Esophagus squamous epithelium (tissue), 5 donors: Measurements from ENCODE around the gene DYNC1I2. TPM values are rescaled to one million over a fixed set of nuclear protein-coding genes. Genes with fewer than 3 reads are reported as not detected.

Source experiments
- DNase-seq: peaks from one replicate; lab custom pipeline; 2025; lab: John Stamatoyannopoulos, UW
- H3K27ac ChIP-seq, 4 donors: fragments of 200-600 bp; sonication (generic); one replicate each; pipeline ENCODE4 v1.5.1; 2016 to 2019; ENCODE audit warnings: mild to moderate bottlenecking in 1 of 4
- H3K27me3 ChIP-seq, 4 donors: fragments of 200-600 bp; sonication (generic); 1 replicate in 3 of 4; 2 replicates in 1 of 4; pipeline versions ENCODE4 v1.5.1 to v1.6.0; 2017 to 2021; ENCODE audit warnings: antibody characterized with exemption in 1 of 4
- H3K36me3 ChIP-seq, 3 donors: fragments of 200-600 bp; sonication (generic); one replicate each; pipeline ENCODE4 v1.5.1; 2016 to 2019
- H3K4me1 ChIP-seq, 3 donors: fragments of 200-600 bp; sonication (generic); one replicate each; pipeline ENCODE4 v1.5.1; 2017 to 2019
- H3K4me3 ChIP-seq, 4 donors: fragments of 200-600 bp; sonication (generic); 1 replicate in 3 of 4; 2 replicates in 1 of 4; pipeline ENCODE4 v1.5.1; 2016 to 2019; ENCODE audit warnings: mild to moderate bottlenecking in 2 of 4, moderate library complexity in 1 of 4
- H3K9me3 ChIP-seq, 3 donors: fragments of 200-600 bp; sonication (generic); one replicate each; pipeline ENCODE4 v1.5.1; 2016 to 2019
- CTCF ChIP-seq, 6 experiments: fragments of 450-650 bp in 4 of 6; fragments of 200-600 bp in 2 of 6; sonication (generic) in 2 of 6; IDR thresholded peaks; one replicate each; pipeline ENCODE4 v1.5.1; 2016 to 2019; ENCODE audit warnings: antibody characterized with exemption in 6 of 6, mild to moderate bottlenecking in 4 of 6, moderate library complexity in 4 of 6
- POLR2A ChIP-seq, 4 donors: fragments of 450-650 bp; IDR thresholded peaks; one replicate each; pipeline ENCODE4 v1.6.1; 2017; ENCODE audit warnings: antibody characterized with exemption in 4 of 4, mild to moderate bottlenecking in 4 of 4, moderate library complexity in 3 of 4
- WGBS, 2 donors: methylation state at CpG; one replicate each; pipeline ENCODE4 v1.1.5; 2018; 5-methylcytosine and 5-hydroxymethylcytosine counted together
- intact Hi-C: fragments of 100-400 bp; cut with DNase I; formaldehyde crosslinking; loops from one replicate; pipeline ENCODE4 v1.15.0; 2022
- total RNA-seq, 4 donors: library from RNA; depleted of rRNA; stranded (reverse); fragments of >200 nt; gene quantifications; one replicate each; pipeline ENCODE4 v1.1.0, GENCODE V29; 2016
- donor health status: DM: yes; HTN: yes; CAD: no.

Gene DYNC1I2
- total RNA-seq, 4 donors from 2014 or later = 77.9 to 105 (median 91.9) TPM

GRCh38 chr2:171711351-171711750 is 24.1 kb downstream of the DYNC1I2 start:
- Histone ChIP-seq H3K9me3 (no peaks in the 10 kb centered on the region), H3K36me3 (peaks cover 0 to 40% (median 13%) of the 10 kb centered on the region in 3 donors), H3K27me3 (no peaks in the 10 kb centered on the region), H3K4me1 (peaks cover 0 to 28% (median 0%) of the 10 kb centered on the region in 3 donors), H3K27ac (no peak overlapping the region), H3K4me3 (no peak overlapping the region)
- no peak for DNase-seq
- no peak for TF ChIP-seq CTCF (IDR thresholded peaks at IDR 0.05)
- TF ChIP-seq POLR2A (IDR thresholded peaks at IDR 0.05) = no peak
- intact Hi-C loops = no loop called here

DNA sequence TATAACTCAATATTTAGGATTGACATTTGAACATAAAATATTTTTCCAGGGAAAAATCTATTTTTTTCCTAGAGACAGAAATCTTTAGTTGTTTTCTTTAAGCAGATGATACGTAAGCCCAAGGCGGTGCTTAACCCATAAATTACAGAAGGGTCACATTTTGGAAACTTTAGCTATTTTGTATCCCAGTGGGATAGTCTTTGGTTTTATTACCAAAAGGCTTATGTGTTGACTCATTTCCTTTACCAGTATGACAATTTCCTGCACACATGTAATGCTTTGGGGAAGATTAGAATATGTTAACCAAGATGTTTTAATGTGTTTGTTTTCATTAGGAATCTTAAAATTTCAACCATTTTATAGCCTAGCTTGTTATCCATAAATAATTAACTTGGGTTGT is 24.8 kb downstream of the DYNC1I2 start:
- no peak for DNase-seq
- intact Hi-C loops = no loop called here

DNA sequence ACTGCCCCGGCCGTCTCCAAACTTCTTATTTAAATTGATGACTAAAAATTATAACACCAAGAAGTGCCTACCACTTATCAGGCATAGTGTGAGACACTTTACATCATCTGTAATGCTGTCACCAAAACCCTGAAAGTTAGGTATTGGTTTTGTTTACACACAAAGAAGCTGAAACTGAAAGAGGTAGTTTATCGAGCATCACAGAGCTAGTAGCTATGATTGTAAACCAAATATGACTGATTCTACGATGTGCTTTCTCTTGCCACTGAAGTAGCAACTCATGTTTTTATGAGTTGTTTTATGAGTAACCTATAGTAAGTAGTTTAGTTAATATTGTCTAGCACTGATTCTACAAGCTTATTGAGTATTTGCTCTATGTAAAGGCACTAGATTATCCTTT is 31.5 kb downstream of the DYNC1I2 start:
- TF ChIP-seq CTCF (IDR thresholded peaks at IDR 0.05) (no peak), POLR2A (IDR thresholded peaks at IDR 0.05) (no peak)
- intact Hi-C loops = no loop called here
- Histone ChIP-seq H3K27ac (no peak overlapping the region), H3K4me3 (no peak overlapping the region), H3K36me3 (peaks cover 3 to 83% (median 19%) of the 10 kb centered on the region in 3 donors), H3K9me3 (no peaks in the 10 kb centered on the region), H3K27me3 (no peaks in the 10 kb centered on the region), H3K4me1 (no peaks in the 10 kb centered on the region)
- DNase-seq = no peak
- 86 to 93% methylated on average over 4 of the region's 4 CpGs for WGBS, 2 donors

More for the DNA sequence above, 24.8 kb downstream of the DYNC1I2 start:
- H3K36me3 ChIP-seq = peaks cover 0 to 47% (median 17%) of the 10 kb centered on the region in 3 donors
- WGBS, 2 donors = 77 to 86% methylated on average over 2 of the region's 2 CpGs
- H3K4me3 ChIP-seq = no peak overlapping the region
- peaks cover 0 to 22% (median 0%) of the 10 kb centered on the region in 3 donors for H3K4me1 ChIP-seq
- no peak overlapping the region for H3K27ac ChIP-seq
- no peaks in the 10 kb centered on the region for H3K27me3 ChIP-seq
- no peaks in the 10 kb centered on the region for H3K9me3 ChIP-seq
- TF ChIP-seq POLR2A (IDR thresholded peaks at IDR 0.05) (no peak), CTCF (IDR thresholded peaks at IDR 0.05) (no peak)

- H3K9me3 ChIP-seq = no peaks in the 10 kb centered on the region
- intact Hi-C loops = no loop called here
- no peaks in the 10 kb centered on the region for H3K4me1 ChIP-seq
- no peaks in the 10 kb centered on the region for H3K27me3 ChIP-seq
- no peak overlapping the region for H3K4me3 ChIP-seq
- 83 to 93% methylated on average over 3 of the region's 3 CpGs for WGBS, 2 donors
- no peak overlapping the region for H3K27ac ChIP-seq
- TF ChIP-seq CTCF (IDR thresholded peaks at IDR 0.05) = no peak
- TF ChIP-seq POLR2A (IDR thresholded peaks at IDR 0.05) = no peak
- DNase-seq = no peak
- H3K36me3 ChIP-seq = peaks cover 3 to 91% (median 19%) of the 10 kb centered on the region in 3 donors
Measured at GRCh38 chr2:171719660-171720059, 32.4 kb downstream of the DYNC1I2 start.

GRCh38 chr2:171723716-171724683 is 36.7 kb downstream of the DYNC1I2 start:
- no peak for TF ChIP-seq POLR2A (IDR thresholded peaks at IDR 0.05)
- TF ChIP-seq CTCF (IDR thresholded peaks at IDR 0.05) = no peak
- WGBS, 2 donors = 80 to 85% methylated on average over 12 of the region's 12 CpGs
- no peak overlapping the region for H3K27ac ChIP-seq
- DNase-seq = no peak
- H3K4me3 ChIP-seq = no peak overlapping the region
- no peaks in the 10 kb centered on the region for H3K4me1 ChIP-seq
- H3K27me3 ChIP-seq = no peaks in the 10 kb centered on the region
- intact Hi-C loops = no loop called here
- no peaks in the 10 kb centered on the region for H3K9me3 ChIP-seq
- peaks cover 0 to 94% (median 8%) of the 10 kb centered on the region in 3 donors for H3K36me3 ChIP-seq
